Common myeloid progenitor, CD34-positive (primary cell): ENCODE data around the gene MRPS17. TPM values are rescaled to one million over a fixed set of nuclear protein-coding genes. Genes with fewer than 3 reads are reported as not detected.

Experiments used
- CTCF ChIA-PET: fragments of 350-600 bp; sonication (Branson Sonifier 250); formaldehyde crosslinking; loops from one replicate; lab custom pipeline; 2021; ENCODE audit warnings: antibody characterized with exemption; lab: Charles Lee
- POLR2A ChIA-PET: fragments of 350-600 bp; sonication (Branson Sonifier 250); formaldehyde crosslinking; loops from one replicate; lab custom pipeline; 2021; ENCODE audit warnings: antibody characterized with exemption; lab: Charles Lee
- DNase-seq, 3 donors: peaks; one replicate each; pipeline versions ENCODE4 v3.0.0 to v3.0.0-alpha.2; 2013
- H3K27ac ChIP-seq, 2 experiments: 1 replicate in 1 of 2; 2 replicates in 1 of 2; pipeline ENCODE4 v1.7.0; 2013; ENCODE audit warnings: inconsistent platforms in 2 of 2, low read length in 2 of 2, mild to moderate bottlenecking in 2 of 2, low read depth in 1 of 2, moderate library complexity in 1 of 2; ENCODE audit not compliant: severe bottlenecking in 2 of 2, insufficient read depth in 1 of 2, poor library complexity in 1 of 2
- H3K27me3 ChIP-seq, 5 experiments: replicated peaks in 2 of 5; 1 replicate in 3 of 5; 2 replicates in 2 of 5; pipeline versions ENCODE4 v1.6.1 to v1.7.0; 2013; ENCODE audit warnings: low read length in 4 of 5, mild to moderate bottlenecking in 2 of 5, moderate library complexity in 2 of 5, inconsistent platforms in 1 of 5; ENCODE audit not compliant: insufficient read depth in 5 of 5, control insufficient read depth in 4 of 5
- H3K36me3 ChIP-seq, 4 experiments: 1 replicate in 2 of 4; 2 replicates in 2 of 4; pipeline versions ENCODE4 v1.6.1 to v1.7.0; 2013; ENCODE audit warnings: low read length in 3 of 4, control low read depth in 1 of 4, mild to moderate bottlenecking in 1 of 4; ENCODE audit not compliant: control insufficient read depth in 4 of 4, insufficient read depth in 4 of 4
- H3K4me1 ChIP-seq, 4 experiments: 1 replicate in 3 of 4; 2 replicates in 1 of 4; pipeline versions ENCODE4 v1.6.1 to v1.7.1; 2013; ENCODE audit warnings: low read length in 3 of 4, mild to moderate bottlenecking in 3 of 4, control low read depth in 1 of 4, inconsistent platforms in 1 of 4, moderate library complexity in 1 of 4; ENCODE audit not compliant: control insufficient read depth in 4 of 4, insufficient read depth in 4 of 4; ENCODE audit errors: control extremely low read depth in 1 of 4
- H3K4me3 ChIP-seq, 7 experiments: 1 replicate in 4 of 7; 2 replicates in 3 of 7; pipeline versions ENCODE4 v1.5.1 to v1.7.0; 2013; ENCODE audit warnings: mild to moderate bottlenecking in 7 of 7, low read length in 6 of 7, moderate library complexity in 6 of 7, inconsistent platforms in 2 of 7, low read depth in 2 of 7, control low read depth in 1 of 7; ENCODE audit not compliant: insufficient read depth in 4 of 7, control insufficient read depth in 1 of 7; ENCODE audit errors: extremely low read depth in 1 of 7
- H3K9me3 ChIP-seq, 5 experiments: 1 replicate in 4 of 5; 2 replicates in 1 of 5; pipeline versions ENCODE4 v1.6.1 to v1.7.1; 2013; ENCODE audit warnings: low read length in 4 of 5, mild to moderate bottlenecking in 2 of 5, inconsistent platforms in 1 of 5, low read depth in 1 of 5, moderate library complexity in 1 of 5; ENCODE audit not compliant: control insufficient read depth in 4 of 5, insufficient read depth in 2 of 5; ENCODE audit errors: control extremely low read depth in 1 of 5
- WGBS: methylation state at CpG from one replicate; pipeline ENCODE4 v1.1.5; 2013; ENCODE audit not compliant: insufficient coverage; 5-methylcytosine and 5-hydroxymethylcytosine counted together
- polyA plus RNA-seq: library from polyadenylated mRNA; unstranded; fragments of 120-200 nt; gene quantifications from one replicate; pipeline ENCODE4 v1.2.1, GENCODE V29; 2013

The MRPS17 gene
- 8.0 TPM for polyA plus RNA-seq

GRCh38 chr7:55951637-55952351, at the start of gene MRPS17:
TSS of gene MRPS17 (plus strand) at chr7:55951877. CDS start at chr7:55953196, 1,319 bp downstream.
- Histone ChIP-seq H3K4me1 (peaks cover 0 to 12% (median 7%) of the 10 kb centered on the region in 4 experiments), H3K4me3 (peak within 1 kb of the TSS; percentile 75 to 95 (median 90)), H3K27me3 (no peaks in the 10 kb centered on the region), H3K27ac (peak within 1 kb of the TSS; percentile 74 to 93), H3K36me3 (peaks cover 0 to 18% (median 11%) of the 10 kb centered on the region in 4 experiments), H3K9me3 (no peaks in the 10 kb centered on the region)
- POLR2A ChIA-PET = no interaction called here
- 1% methylated on average over 53 of the region's 53 CpGs for WGBS
- CTCF ChIA-PET = no interaction called here
- DNase-seq = peak; percentile 91 to 94 (median 93)

GRCh38 chr7:55903985-55904759, 47.5 kb upstream of the MRPS17 start:
- Histone ChIP-seq H3K36me3 (peaks cover 0 to 15% (median 6%) of the 10 kb centered on the region in 4 experiments), H3K27me3 (no peaks in the 10 kb centered on the region), H3K4me3 (no peak overlapping the region), H3K27ac (no peak overlapping the region), H3K4me1 (no peaks in the 10 kb centered on the region), H3K9me3 (peaks cover 0 to 5% (median 2%) of the 10 kb centered on the region in 5 experiments)
- POLR2A ChIA-PET = no interaction called here
- DNase-seq = no peak
- WGBS = 100% methylated on average over 2 of the region's 8 CpGs
- CTCF ChIA-PET = no interaction called here

GRCh38 chr7:55912748-55913158, 38.9 kb upstream of the MRPS17 start:
- DNase-seq = no peak
- H3K4me3 ChIP-seq = no peak overlapping the region
- H3K4me1 ChIP-seq = peaks cover 0 to 4% (median 0%) of the 10 kb centered on the region in 4 experiments
- 90% methylated on average over 2 of the region's 3 CpGs for WGBS
- no peak overlapping the region for H3K27ac ChIP-seq
- ChIA-PET CTCF (interaction anchor here (0.6 kb wide), 1 partner anchor 17 kb away, joined by 3 read pairs; no protein-coding TSS in a partner anchor), POLR2A (no interaction called here)
- peaks cover 6 to 21% (median 15%) of the 10 kb centered on the region in 4 experiments for H3K36me3 ChIP-seq
- H3K27me3 ChIP-seq = no peaks in the 10 kb centered on the region
- peaks cover 0 to 3% (median 0%) of the 10 kb centered on the region in 5 experiments for H3K9me3 ChIP-seq

- no peak for DNase-seq
- Histone ChIP-seq H3K27me3 (no peaks in the 10 kb centered on the region), H3K9me3 (peaks cover 0 to 3% (median 0%) of the 10 kb centered on the region in 5 experiments), H3K36me3 (peaks cover 4 to 19% (median 9%) of the 10 kb centered on the region in 4 experiments), H3K27ac (no peak overlapping the region), H3K4me1 (peaks cover 0 to under 1% (median 0%) of the 10 kb centered on the region in 4 experiments), H3K4me3 (no peak overlapping the region)
- WGBS = 100% methylated on average over 1 of the region's 1 CpG
- POLR2A ChIA-PET = no interaction called here
- CTCF ChIA-PET = interaction anchor here (1.0 kb wide), 1 partner anchor 11 kb away, joined by 3 read pairs; no protein-coding TSS in a partner anchor
Measured at GRCh38 chr7:55917771-55918170, 33.9 kb upstream of the MRPS17 start.

GRCh38 chr7:55928006-55928767, 23.5 kb upstream of the MRPS17 start:
- H3K4me3 ChIP-seq = no peak overlapping the region
- ChIA-PET CTCF (interaction anchor here (1.1 kb wide), 1 partner anchor 13 kb away, joined by 3 read pairs; no protein-coding TSS in a partner anchor), POLR2A (no interaction called here)
- no peaks in the 10 kb centered on the region for H3K4me1 ChIP-seq
- no peak overlapping the region for H3K27ac ChIP-seq
- WGBS = 100% methylated on average over 3 of the region's 5 CpGs
- DNase-seq = no peak
- H3K36me3 ChIP-seq = peaks cover 0 to 18% (median 5%) of the 10 kb centered on the region in 4 experiments
- H3K9me3 ChIP-seq = peaks cover 2 to 12% (median 3%) of the 10 kb centered on the region in 5 experiments
- H3K27me3 ChIP-seq = no peaks in the 10 kb centered on the region

GRCh38 chr7:55931421-55932151, 20.1 kb upstream of the MRPS17 start:
- no peak for DNase-seq
- Histone ChIP-seq H3K4me1 (no peaks in the 10 kb centered on the region), H3K27me3 (no peaks in the 10 kb centered on the region), H3K9me3 (peaks cover 1 to 20% (median 7%) of the 10 kb centered on the region in 5 experiments), H3K4me3 (no peak overlapping the region), H3K27ac (no peak overlapping the region), H3K36me3 (peaks cover 0 to 3% (median under 1%) of the 10 kb centered on the region in 4 experiments)
- ChIA-PET POLR2A (no interaction called here), CTCF (no interaction called here)
- 100% methylated on average over 1 of the region's 5 CpGs for WGBS
